ENCODE measurements around the gene FAM156A. TPM values are rescaled to one million over a fixed set of nuclear protein-coding genes. Genes with fewer than 3 reads are reported as not detected.
"Not testable (repeated sequence)": the region's sequence is repeated elsewhere in the genome, so short reads cannot be mapped to it uniquely, and the experiment has no call there.

FAM156A gene
- total RNA-seq, 2 donors from 2014 or later = 36.1 to 39.3 TPM

DNA sequence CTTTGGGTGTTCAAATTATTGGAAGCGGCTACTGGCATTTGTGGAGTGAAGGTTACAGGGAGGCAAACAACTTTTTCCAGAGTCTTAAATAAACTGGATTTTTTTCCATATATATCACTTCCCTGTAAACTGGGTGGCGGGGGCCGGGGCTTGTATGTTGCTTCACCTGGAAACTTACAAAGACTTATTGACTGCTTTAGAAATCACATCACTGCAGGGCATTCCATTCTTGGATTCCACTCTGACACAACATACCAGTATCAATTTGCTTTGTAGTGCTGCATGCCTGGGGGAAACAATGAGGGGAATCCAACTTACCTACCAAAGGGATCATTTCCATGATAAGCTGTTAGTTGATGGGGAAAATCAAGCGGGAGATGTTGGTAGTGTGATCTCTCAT is 21.7 kb upstream of the FAM156A start:
- Mint-ChIP-seq H3K4me1 (no peaks in the 10 kb centered on the region), H3K4me3 (no peak overlapping the region), H3K27ac (no peak overlapping the region), H3K9me3 (no peaks in the 10 kb centered on the region), H3K36me3 (ENCODE audit: low read depth) (no peaks in the 10 kb centered on the region), H3K27me3 (no peaks in the 10 kb centered on the region)
- no peak for ATAC-seq (replicated peaks)

DNA sequence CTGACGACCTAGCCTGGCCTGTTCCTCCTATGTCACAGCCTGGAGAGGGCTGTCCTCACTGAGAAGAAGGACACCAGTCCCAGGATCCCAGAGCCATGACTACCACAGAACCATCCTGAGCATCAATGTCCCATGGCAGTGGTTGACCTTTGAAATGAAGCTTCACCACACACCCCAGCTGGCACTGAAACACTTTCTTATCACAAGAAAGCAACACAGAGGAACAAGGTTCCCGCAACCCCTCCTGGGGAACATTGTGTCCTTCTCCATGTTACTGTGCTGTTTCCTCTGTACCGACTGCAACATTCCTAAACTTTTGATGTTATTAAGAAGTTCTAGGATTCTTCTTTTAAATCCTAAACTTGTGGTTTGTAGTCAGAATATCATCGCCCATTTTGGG is 21.2 kb upstream of the FAM156A start:
- H3K4me3 Mint-ChIP-seq = no peak overlapping the region
- H3K36me3 Mint-ChIP-seq (ENCODE audit: low read depth) = no peaks in the 10 kb centered on the region
- no peaks in the 10 kb centered on the region for H3K4me1 Mint-ChIP-seq
- H3K27ac Mint-ChIP-seq = no peak overlapping the region
- H3K27me3 Mint-ChIP-seq = no peaks in the 10 kb centered on the region
- ATAC-seq (replicated peaks) = no peak
- H3K9me3 Mint-ChIP-seq = no peaks in the 10 kb centered on the region

DNA sequence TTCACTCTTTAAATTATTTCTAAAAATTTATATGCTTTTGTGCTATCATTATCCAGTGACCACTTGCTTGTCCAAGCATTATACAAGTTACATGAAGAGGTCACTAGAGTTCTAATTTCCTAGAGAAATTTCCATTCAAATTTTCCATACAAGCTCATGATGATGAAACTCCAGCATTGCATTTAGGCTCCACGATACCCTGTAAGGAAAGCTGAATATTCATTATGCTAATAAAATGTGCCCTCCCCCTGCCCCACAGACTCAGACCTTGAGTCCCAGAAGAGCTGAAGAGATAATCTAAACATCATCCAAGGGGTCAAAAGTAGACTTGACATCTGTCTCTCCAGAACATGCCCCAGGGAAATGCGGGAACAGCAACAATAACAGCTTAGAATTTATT is 19.6 kb upstream of the FAM156A start:
- H3K4me3 Mint-ChIP-seq = no peak overlapping the region
- H3K9me3 Mint-ChIP-seq = no peaks in the 10 kb centered on the region
- no peak for ATAC-seq (replicated peaks)
- no peaks in the 10 kb centered on the region for H3K27me3 Mint-ChIP-seq
- H3K36me3 Mint-ChIP-seq (ENCODE audit: low read depth) = no peaks in the 10 kb centered on the region
- H3K27ac Mint-ChIP-seq = no peak overlapping the region
- H3K4me1 Mint-ChIP-seq = no peaks in the 10 kb centered on the region

DNA sequence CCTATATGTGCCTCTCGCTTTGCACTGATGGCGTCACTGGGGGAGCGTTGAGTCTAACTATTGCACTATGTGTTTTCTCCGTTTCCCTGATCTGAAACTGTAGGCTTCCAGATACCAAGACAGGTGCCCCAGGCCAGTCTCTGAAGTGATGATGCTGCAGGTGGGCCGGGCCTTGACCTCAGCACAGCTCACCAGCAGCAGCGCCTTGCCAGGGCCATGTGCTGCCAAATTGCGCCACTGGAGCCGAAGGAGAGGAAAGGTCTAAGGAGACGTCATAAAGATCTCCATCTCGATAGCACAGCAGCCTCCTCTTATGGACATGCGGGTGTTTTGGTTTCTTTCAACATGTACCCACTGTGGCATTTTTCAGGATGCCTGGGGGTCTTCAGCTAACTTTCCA is 17.3 kb upstream of the FAM156A start:
- not testable (repeated sequence) for H3K27ac Mint-ChIP-seq; H3K4me3 Mint-ChIP-seq; ATAC-seq (replicated peaks); H3K36me3 Mint-ChIP-seq (ENCODE audit: low read depth); H3K9me3 Mint-ChIP-seq; H3K4me1 Mint-ChIP-seq; H3K27me3 Mint-ChIP-seq

DNA sequence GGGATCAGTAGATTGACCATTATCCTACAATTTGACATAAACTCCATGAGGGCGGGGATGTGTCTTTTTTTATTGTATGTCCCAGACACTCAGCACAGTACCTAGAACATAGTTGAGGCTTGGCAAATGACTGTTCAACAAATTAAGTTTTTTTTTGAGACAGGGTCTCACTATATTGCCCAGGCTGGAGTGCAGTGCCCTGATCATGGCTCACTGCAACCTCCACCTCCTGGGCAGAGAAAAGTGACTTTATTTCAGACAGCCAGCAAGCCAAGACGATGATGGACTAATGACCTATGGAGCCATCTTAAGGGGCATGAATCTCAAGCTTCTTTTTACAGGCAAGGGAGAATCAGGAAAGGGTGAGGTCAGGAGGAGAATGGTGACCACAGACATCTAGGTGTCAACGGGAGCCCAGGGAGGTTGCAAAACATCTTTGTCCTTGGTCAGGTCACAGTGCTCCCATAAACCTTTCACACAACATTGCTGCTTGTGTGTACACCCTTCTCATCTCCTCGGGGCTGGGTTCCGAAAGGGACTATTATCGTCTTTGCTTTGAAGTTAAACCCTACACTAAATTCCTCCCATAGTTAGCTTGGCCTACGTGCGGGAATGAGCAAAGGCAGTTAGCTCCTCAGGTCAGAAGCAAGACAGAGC is 16.1 kb upstream of the FAM156A start:
- H3K9me3 Mint-ChIP-seq; ATAC-seq (replicated peaks); H3K27ac Mint-ChIP-seq; H3K36me3 Mint-ChIP-seq (ENCODE audit: low read depth); H3K4me3 Mint-ChIP-seq; H3K4me1 Mint-ChIP-seq; H3K27me3 Mint-ChIP-seq: not testable (repeated sequence)

DNA sequence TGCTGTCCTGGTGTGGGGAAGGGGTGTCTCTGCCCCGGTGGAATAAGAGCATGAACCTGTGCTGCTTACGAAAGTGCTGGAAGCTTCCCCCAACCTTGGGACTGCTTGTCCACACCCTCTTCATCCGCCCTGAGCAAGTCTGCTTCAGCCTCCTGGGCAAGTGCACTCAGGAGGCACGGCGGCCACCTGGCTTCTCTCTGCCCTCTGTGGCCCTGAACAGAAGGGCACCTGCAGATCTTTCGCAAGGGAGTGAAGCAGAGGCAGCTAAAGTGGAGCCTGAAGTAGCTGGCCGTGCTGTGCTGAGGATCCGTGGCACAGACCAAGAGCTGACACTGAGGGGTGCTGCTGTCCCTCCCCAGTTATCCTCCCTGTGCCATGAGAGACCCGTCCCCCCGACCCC is 9.6 kb upstream of the FAM156A start:
- ATAC-seq (replicated peaks); H3K4me1 Mint-ChIP-seq; H3K4me3 Mint-ChIP-seq; H3K36me3 Mint-ChIP-seq (ENCODE audit: low read depth); H3K27me3 Mint-ChIP-seq; H3K27ac Mint-ChIP-seq; H3K9me3 Mint-ChIP-seq: not testable (repeated sequence)

DNA sequence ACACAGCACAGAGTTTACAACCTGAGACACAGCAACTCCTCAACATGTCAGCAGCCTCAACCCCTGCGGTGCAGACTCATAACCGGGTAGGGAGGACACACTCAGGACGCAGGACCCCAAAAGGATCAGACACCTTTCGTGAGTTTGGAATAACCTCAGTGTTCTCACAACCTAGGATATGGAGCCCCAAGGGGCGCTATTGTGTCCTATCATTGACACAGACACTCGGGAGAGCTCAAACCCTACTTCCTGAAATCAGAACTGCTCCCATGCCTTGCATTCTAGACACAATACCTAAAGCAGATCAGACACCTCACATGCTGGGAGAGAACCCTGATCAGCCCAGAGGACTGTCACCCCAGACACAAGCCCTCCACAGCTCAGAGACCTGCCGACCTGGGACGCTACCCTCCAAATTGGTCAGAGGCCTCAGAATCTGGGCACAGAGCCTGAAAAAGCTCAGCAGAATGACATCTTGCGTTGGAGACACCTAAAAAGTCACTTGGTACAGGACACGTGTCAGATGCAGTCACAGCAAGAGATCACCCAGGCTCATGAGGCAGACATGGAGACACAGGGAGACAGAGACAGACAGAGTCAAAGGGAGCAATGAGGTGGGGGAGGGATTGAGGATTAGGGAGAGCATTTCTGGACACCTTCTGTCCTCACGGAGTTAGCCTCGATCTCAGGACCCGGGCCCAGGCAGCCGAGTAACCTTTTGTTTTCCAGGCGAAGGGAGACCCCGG is 8.8 kb upstream of the FAM156A start:
- H3K27me3 Mint-ChIP-seq, H3K4me1 Mint-ChIP-seq: not testable (repeated sequence)

DNA sequence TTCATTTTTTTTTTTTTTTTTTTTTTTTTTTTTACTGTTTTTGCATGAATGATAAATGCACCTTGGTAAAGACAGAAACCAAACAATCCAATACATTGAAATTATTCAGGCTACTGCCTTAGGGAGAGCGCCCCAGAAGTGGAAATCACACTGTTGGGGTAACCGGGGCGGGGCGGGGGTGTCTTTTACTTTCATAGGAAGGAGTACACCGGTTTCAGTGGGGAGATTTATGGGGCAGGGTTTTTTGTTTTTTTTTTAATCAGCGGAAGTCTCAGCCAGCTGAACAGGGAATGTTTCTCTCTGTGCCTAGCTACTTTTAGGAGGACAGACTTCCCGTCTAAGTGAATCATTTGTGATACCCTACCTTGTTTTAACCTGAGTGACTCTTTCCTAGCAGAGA is 643 bp upstream of the FAM156A start:
- H3K27ac Mint-ChIP-seq; H3K4me1 Mint-ChIP-seq; H3K36me3 Mint-ChIP-seq (ENCODE audit: low read depth); H3K4me3 Mint-ChIP-seq; H3K9me3 Mint-ChIP-seq; H3K27me3 Mint-ChIP-seq: not testable (repeated sequence)
- ATAC-seq (replicated peaks) = peak; percentile 59

More for the DNA sequence above, 8.8 kb upstream of the FAM156A start:
- H3K9me3 Mint-ChIP-seq; H3K4me3 Mint-ChIP-seq; H3K27ac Mint-ChIP-seq; H3K36me3 Mint-ChIP-seq (ENCODE audit: low read depth); ATAC-seq (replicated peaks): not testable (repeated sequence)

DNA sequence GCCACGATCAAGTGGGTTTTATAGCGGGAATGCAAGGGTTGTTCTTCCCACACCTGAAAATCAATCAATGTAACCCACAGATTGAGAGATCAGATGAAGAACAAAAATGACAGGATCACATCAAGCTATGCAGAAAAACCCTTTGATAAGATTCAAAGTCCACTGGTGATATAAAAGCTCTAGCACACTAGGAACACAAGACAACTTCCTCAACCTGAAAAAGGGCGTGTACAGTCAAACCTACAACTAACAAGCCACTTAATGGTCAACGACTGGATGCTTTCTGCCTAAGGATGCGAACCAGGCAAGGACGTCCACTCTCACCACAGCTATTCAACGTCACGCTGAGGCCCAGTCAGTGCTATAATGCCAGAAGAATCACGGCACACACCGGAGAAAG is 8.4 kb downstream of the FAM156A start:
- H3K4me1 Mint-ChIP-seq; H3K36me3 Mint-ChIP-seq (ENCODE audit: low read depth); ATAC-seq (replicated peaks); H3K27ac Mint-ChIP-seq; H3K27me3 Mint-ChIP-seq; H3K4me3 Mint-ChIP-seq; H3K9me3 Mint-ChIP-seq: not testable (repeated sequence)

DNA sequence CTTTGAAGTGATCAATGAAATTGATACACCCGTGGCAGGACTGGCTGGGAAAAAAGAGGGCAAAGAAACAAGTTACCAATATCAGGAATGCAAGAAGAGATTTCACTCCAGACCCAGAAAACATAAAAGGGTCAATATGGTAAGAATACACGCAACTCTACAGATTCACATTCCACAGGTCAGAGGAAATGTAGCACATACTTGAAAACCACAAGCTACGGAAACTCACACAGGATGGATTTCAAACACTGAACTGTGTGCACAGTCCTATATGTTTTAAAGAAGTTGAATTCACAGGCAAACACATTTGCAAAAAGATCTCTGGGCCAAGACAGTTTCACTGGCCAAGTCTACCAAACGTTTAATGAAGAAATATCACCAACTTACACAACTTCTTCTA is 9.0 kb downstream of the FAM156A start:
- not testable (repeated sequence) for H3K27ac Mint-ChIP-seq

DNA sequence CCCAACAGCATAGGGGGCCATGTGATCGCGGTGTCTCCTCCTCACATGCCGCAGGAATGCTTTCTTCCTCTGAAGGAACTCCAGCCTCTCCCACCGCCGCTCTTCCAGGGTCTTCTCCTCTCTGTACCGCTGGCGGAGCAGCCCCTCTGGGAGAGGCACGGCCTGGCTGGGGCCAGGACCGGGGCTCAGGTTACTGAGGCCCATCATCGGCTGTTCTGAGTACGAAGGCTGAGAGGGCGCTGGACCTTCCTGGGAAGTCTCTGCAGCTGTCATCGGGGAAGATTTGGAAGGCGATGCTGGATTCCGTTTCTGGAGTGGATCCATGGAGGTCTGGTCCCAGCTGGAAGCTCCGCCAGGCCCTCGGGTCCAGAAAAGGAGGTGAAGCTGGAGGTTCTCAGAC is 10.1 kb downstream of the FAM156A start:
- not testable (repeated sequence) for H3K4me3 Mint-ChIP-seq; ATAC-seq (replicated peaks)

More for the DNA sequence above, 9.0 kb downstream of the FAM156A start:
- H3K4me3 Mint-ChIP-seq; H3K36me3 Mint-ChIP-seq (ENCODE audit: low read depth); ATAC-seq (replicated peaks); H3K9me3 Mint-ChIP-seq; H3K4me1 Mint-ChIP-seq; H3K27me3 Mint-ChIP-seq: not testable (repeated sequence)

DNA sequence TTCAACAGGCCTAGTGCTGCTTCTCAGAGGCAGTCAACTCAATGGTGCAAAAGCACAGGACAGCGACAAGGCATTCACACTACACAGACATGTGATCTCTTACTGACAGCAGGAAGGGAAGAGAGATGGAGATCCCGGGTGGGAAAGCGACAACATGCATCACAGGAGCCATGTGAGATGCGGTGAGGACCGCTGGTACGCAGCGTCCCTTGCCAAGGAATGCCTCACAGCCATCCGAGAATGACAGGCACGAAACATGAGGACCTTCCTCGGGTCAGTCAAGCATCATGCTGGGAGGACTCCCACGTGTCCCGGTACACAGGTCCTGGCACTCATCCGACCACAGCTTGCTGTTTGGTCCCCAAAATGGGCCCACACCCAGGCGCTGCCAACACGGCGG is 10.8 kb downstream of the FAM156A start:
- H3K27me3 Mint-ChIP-seq; ATAC-seq (replicated peaks); H3K27ac Mint-ChIP-seq; H3K36me3 Mint-ChIP-seq (ENCODE audit: low read depth); H3K4me3 Mint-ChIP-seq; H3K4me1 Mint-ChIP-seq; H3K9me3 Mint-ChIP-seq: not testable (repeated sequence)

More for the DNA sequence above, 10.1 kb downstream of the FAM156A start:
- not testable (repeated sequence) for H3K27me3 Mint-ChIP-seq; H3K27ac Mint-ChIP-seq; H3K9me3 Mint-ChIP-seq; H3K36me3 Mint-ChIP-seq (ENCODE audit: low read depth); H3K4me1 Mint-ChIP-seq

DNA sequence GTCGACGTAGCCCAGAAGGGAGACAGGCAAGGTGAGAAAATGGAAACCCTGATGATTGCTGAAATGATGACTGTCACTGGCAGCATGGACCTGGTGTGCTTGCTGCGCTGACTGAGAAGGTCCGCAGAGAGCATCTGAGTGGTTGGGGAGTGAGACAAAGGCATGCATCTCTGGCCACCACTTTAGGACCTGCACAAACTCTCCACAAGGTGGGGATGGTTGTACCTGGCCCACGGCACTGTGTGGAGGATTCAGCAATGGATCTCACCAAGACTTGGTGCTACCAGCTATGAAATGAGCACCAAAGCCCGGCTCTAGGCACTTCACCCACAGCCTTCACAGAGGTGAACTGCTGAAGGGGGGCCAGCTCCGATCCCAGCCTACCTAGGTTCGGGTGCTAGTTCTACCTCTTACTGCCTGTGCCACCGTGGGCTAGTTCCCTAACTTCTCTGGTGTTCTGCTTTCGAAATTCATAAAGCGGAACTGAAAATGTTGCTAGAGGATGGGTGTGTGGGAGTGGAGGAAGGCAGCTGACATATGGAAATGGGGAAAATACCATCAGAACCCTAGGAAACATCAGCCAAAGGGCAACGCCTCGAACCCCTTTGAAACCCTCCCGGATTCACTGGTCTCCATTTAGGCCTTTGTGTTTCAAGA is 12.4 kb downstream of the FAM156A start:
- not testable (repeated sequence) for H3K4me1 Mint-ChIP-seq; H3K27me3 Mint-ChIP-seq; H3K9me3 Mint-ChIP-seq; H3K36me3 Mint-ChIP-seq (ENCODE audit: low read depth); H3K4me3 Mint-ChIP-seq; H3K27ac Mint-ChIP-seq; ATAC-seq (replicated peaks)

DNA sequence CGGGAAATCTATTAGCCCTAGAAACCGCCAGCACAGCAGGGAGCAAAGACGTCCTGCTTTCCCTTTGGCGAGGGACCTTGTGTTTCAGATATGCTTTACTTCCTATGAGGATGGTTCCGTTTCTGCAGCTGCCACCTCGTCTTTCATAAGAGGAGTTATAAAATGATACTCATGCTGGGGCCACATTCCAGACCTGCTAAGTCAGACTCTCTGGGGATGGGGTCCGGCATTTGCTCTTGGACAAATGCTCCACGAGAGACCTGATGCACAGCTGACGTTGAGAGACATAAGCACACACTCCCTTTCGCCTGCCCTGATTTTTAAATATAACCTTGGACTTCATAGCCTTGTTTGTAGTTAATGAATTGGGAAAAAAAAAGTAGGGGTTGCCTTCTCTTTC is 16.6 kb downstream of the FAM156A start:
- not testable (repeated sequence) for H3K4me1 Mint-ChIP-seq; H3K36me3 Mint-ChIP-seq (ENCODE audit: low read depth); H3K27ac Mint-ChIP-seq; ATAC-seq (replicated peaks); H3K27me3 Mint-ChIP-seq; H3K4me3 Mint-ChIP-seq; H3K9me3 Mint-ChIP-seq

DNA sequence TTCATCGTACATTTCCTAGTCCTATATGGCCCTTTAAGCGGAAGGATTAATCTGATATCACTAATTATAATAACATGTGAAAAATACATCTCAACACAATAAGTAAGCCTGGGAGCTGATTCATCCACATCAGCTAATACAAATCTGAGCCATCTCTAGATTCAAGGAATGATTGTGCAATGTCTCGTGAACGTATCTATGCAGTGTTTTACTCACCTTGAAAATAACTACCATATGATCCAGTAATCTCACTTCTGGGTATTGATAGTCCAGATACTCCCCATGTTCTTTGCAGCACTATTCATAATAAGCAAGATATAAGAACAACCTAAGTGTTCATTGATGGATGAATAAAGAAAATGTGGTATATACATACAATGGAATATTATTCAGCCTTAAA is 17.6 kb downstream of the FAM156A start:
- not testable (repeated sequence) for H3K27me3 Mint-ChIP-seq; H3K4me3 Mint-ChIP-seq; H3K36me3 Mint-ChIP-seq (ENCODE audit: low read depth); H3K27ac Mint-ChIP-seq; H3K4me1 Mint-ChIP-seq; H3K9me3 Mint-ChIP-seq
- ATAC-seq (replicated peaks) = peak; percentile 78

Measured in activated T-helper 17 cell treated with anti-CD3 and anti-CD28 coated beads, Interleukin-2, amount 50 U/mL, for 72 hours (primary cell).